ENCODE measurements around the gene RIC1. TPM values are rescaled to one million over a fixed set of nuclear protein-coding genes. Genes with fewer than 3 reads are reported as not detected.

The RIC1 gene
- total and polyA plus RNA-seq, 2 of the 13 experiments (the other 11 are each of a cell fraction or from before 2014, with no cell fraction given): 18.2 to 19.0 TPM

- TF ChIP-seq, protein P1, sequence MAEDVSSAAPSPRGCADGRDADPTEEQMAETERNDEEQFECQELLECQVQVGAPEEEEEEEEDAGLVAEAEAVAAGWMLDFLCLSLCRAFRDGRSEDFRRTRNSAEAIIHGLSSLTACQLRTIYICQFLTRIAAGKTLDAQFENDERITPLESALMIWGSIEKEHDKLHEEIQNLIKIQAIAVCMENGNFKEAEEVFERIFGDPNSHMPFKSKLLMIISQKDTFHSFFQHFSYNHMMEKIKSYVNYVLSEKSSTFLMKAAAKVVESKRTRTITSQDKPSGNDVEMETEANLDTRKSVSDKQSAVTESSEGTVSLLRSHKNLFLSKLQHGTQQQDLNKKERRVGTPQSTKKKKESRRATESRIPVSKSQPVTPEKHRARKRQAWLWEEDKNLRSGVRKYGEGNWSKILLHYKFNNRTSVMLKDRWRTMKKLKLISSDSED (CRISPR knock-in tag; IDR thresholded peaks at IDR 0.05): no peak
- TF ChIP-seq TARDBP (CRISPR knock-in tag; IDR thresholded peaks at IDR 0.05) (peak; percentile 81; the same call in 1 of the 2 replicates), JUND (CRISPR knock-in tag; IDR thresholded peaks at IDR 0.05) (no peak), AGO1 (IDR thresholded peaks at IDR 0.05; ENCODE audit: low read depth, low read length, poor library complexity, severe bottlenecking) (no peak), SUZ12 (IDR thresholded peaks at IDR 0.05; ENCODE audit: low read depth, low read length) (no peak), CCAR2 (optimal IDR thresholded peaks at IDR 0.05; ENCODE audit: low read depth, low read length) (no peak), ZNF180 (CRISPR knock-in tag; IDR thresholded peaks at IDR 0.05; ENCODE audit: borderline replicate concordance, low read depth) (no peak), ZMYM3 (CRISPR knock-in tag; IDR thresholded peaks at IDR 0.05) (peak; percentile 100), SMAD9 (CRISPR knock-in tag; IDR thresholded peaks at IDR 0.05) (no peak), ZBTB43 (CRISPR knock-in tag; conservative IDR thresholded peaks at IDR 0.05) (peak; percentile 94), SMC3 (IDR thresholded peaks at IDR 0.05; ENCODE audit: low read length) (peak; percentile 24; the same call in 1 of the 2 replicates), MTA3 (CRISPR knock-in tag; IDR thresholded peaks at IDR 0.05) (no peak), ZNF547 (CRISPR knock-in tag; IDR thresholded peaks at IDR 0.05) (no peak), ZNF256 (CRISPR knock-in tag; conservative IDR thresholded peaks at IDR 0.05) (no peak), CENPT (CRISPR knock-in tag; IDR thresholded peaks at IDR 0.05; ENCODE audit: low read depth) (no peak), DZIP1 (CRISPR knock-in tag; IDR thresholded peaks at IDR 0.05) (no peak), PATZ1 (CRISPR knock-in tag; IDR thresholded peaks at IDR 0.05) (no peak)
- TF ChIP-seq, protein P2, sequence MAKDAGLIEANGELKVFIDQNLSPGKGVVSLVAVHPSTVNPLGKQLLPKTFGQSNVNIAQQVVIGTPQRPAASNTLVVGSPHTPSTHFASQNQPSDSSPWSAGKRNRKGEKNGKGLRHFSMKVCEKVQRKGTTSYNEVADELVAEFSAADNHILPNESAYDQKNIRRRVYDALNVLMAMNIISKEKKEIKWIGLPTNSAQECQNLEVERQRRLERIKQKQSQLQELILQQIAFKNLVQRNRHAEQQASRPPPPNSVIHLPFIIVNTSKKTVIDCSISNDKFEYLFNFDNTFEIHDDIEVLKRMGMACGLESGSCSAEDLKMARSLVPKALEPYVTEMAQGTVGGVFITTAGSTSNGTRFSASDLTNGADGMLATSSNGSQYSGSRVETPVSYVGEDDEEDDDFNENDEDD (CRISPR knock-in tag; IDR thresholded peaks at IDR 0.05; ENCODE audit: borderline replicate concordance): no peak
- TF ChIP-seq, protein P3, sequence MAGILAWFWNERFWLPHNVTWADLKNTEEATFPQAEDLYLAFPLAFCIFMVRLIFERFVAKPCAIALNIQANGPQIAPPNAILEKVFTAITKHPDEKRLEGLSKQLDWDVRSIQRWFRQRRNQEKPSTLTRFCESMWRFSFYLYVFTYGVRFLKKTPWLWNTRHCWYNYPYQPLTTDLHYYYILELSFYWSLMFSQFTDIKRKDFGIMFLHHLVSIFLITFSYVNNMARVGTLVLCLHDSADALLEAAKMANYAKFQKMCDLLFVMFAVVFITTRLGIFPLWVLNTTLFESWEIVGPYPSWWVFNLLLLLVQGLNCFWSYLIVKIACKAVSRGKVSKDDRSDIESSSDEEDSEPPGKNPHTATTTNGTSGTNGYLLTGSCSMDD (CRISPR knock-in tag; IDR thresholded peaks at IDR 0.05): no peak
Observed at GRCh38 chr9:5721279-5722087, 92.6 kb downstream of the RIC1 start (continued).
